Kidney glomerular epithelial cell (primary cell): Measurements from ENCODE around the gene SPDYE5.

Experiments
- DNase-seq: peaks from one replicate; lab custom pipeline; 2025; lab: John Stamatoyannopoulos, UW

Gene SPDYE5

GRCh38 chr7:75536940-75537538 is 44.9 kb downstream of the SPDYE5 start:
- no peak for DNase-seq

- no peak for DNase-seq
Observed at GRCh38 chr7:75537731-75538130, 45.6 kb downstream of the SPDYE5 start.

GRCh38 chr7:75546237-75547015 is 54.3 kb downstream of the SPDYE5 start:
- no peak for DNase-seq
